ENCODE data around the gene UBL4A.

- TF ChIP-seq CTCF (optimal IDR thresholded peaks at IDR 0.05 in 1 of 3, IDR thresholded peaks at IDR 0.05 in 1 of 3, conservative IDR thresholded peaks at IDR 0.05 in 1 of 3; ENCODE audit: extremely low read depth in 1 of 3, insufficient read depth in 2 of 3, low read length in 3 of 3): no peak
- TF ChIP-seq EZH2 (IDR thresholded peaks at IDR 0.05; ENCODE audit: low read length): no peak
Measured at GRCh38 chrX:154516656-154517100, 30.3 kb upstream of the UBL4A start.

Measured in keratinocyte (primary cell).